Activated gamma-delta T cell treated with Interleukin-2 at 50 U/mL for 16 hours (primary cell): ENCODE measurements around the gene HNRNPA2B1.

ENCODE experiments used
- DNase-seq: peaks from one replicate; pipeline ENCODE4 v3.0.0-alpha.2; 2020

Gene HNRNPA2B1

GRCh38 chr7:26200444-26201246, at the start of gene HNRNPA2B1:
TSS of gene HNRNPA2B1 (minus strand) at chr7:26200746. CDS start at chr7:26200577, 169 bp downstream.
- DNase-seq = peak; percentile 98

- no peak for DNase-seq
Measured at GRCh38 chr7:26250239-26250638, 49.7 kb upstream of the HNRNPA2B1 start.

GRCh38 chr7:26245150-26245549, 44.6 kb upstream of the HNRNPA2B1 start:
- DNase-seq = no peak

- no peak for DNase-seq
Measured at GRCh38 chr7:26238032-26238431, 37.5 kb upstream of the HNRNPA2B1 start.

- no peak for DNase-seq
Measured at GRCh38 chr7:26237035-26237807, 36.7 kb upstream of the HNRNPA2B1 start.

GRCh38 chr7:26233902-26234511, 33.5 kb upstream of the HNRNPA2B1 start:
- DNase-seq = no peak

- DNase-seq = no peak
Measured at GRCh38 chr7:26227987-26228386, 27.4 kb upstream of the HNRNPA2B1 start.

- no peak for DNase-seq
Measured at GRCh38 chr7:26224359-26224758, 23.8 kb upstream of the HNRNPA2B1 start.

GRCh38 chr7:26216049-26216448, 15.5 kb upstream of the HNRNPA2B1 start:
- DNase-seq = no peak

GRCh38 chr7:26213807-26214515, 13.4 kb upstream of the HNRNPA2B1 start:
- DNase-seq = no peak

GRCh38 chr7:26212921-26213718, 12.6 kb upstream of the HNRNPA2B1 start:
- DNase-seq = no peak

GRCh38 chr7:26208040-26208439, 7.5 kb upstream of the HNRNPA2B1 start:
- no peak for DNase-seq

GRCh38 chr7:26203016-26203415, 2.5 kb upstream of the HNRNPA2B1 start:
- DNase-seq = no peak

GRCh38 chr7:26202019-26202990, 1.8 kb upstream of the HNRNPA2B1 start:
- DNase-seq = peak; percentile 57

GRCh38 chr7:26201247-26202018, 887 bp upstream of the HNRNPA2B1 start, which contains the start of gene CBX3:
TSS of gene CBX3 (plus strand) at chr7:26201745. CDS start at chr7:26202999, 1,254 bp downstream.
- DNase-seq = peak; percentile 90

- DNase-seq = peak; percentile 75
Measured at GRCh38 chr7:26200038-26200443, 505 bp downstream of the HNRNPA2B1 start.

- DNase-seq = peak; percentile 66
Measured at GRCh38 chr7:26199301-26200037, 1.1 kb downstream of the HNRNPA2B1 start.

- DNase-seq = no peak
Measured at GRCh38 chr7:26198781-26199169, 1.8 kb downstream of the HNRNPA2B1 start.

- no peak for DNase-seq
Measured at GRCh38 chr7:26198133-26198780, 2.3 kb downstream of the HNRNPA2B1 start.
